Upper lobe of right lung (tissue), 1 donor: ENCODE results near the gene ATP13A3. TPM values are rescaled to one million over a fixed set of nuclear protein-coding genes. Genes with fewer than 3 reads are reported as not detected.

Source experiments
- ATAC-seq: fragments of 200-7000 bp; cut with Tn5 transposase; one replicate; pipeline ENCODE4 v1.9.1; 2020; ENCODE audit warnings: mild to moderate bottlenecking, moderate library complexity
- DNase-seq: peaks from one replicate; pipeline ENCODE4 v3.0.0-alpha.2; 2020
- H3K27ac ChIP-seq: fragments of 200-600 bp; one replicate; pipeline ENCODE4 v1.8.0; 2022
- H3K27me3 ChIP-seq: fragments of 200-600 bp; one replicate; pipeline ENCODE4 v1.8.0; 2022; ENCODE audit warnings: mild to moderate bottlenecking
- H3K36me3 ChIP-seq: fragments of 200-600 bp; one replicate; pipeline ENCODE4 v1.8.0; 2022
- H3K4me1 ChIP-seq: fragments of 200-600 bp; one replicate; pipeline ENCODE4 v1.8.0; 2022
- H3K4me3 ChIP-seq: fragments of 200-600 bp; one replicate; pipeline ENCODE4 v1.8.0; 2022; ENCODE audit warnings: mild to moderate bottlenecking
- H3K9me3 ChIP-seq: fragments of 200-600 bp; one replicate; pipeline ENCODE4 v1.8.0; 2022
- intact Hi-C: fragments of 100-400 bp; cut with DNase I; formaldehyde crosslinking; loops from one replicate; pipeline ENCODE4 v1.11.0; 2022
- total RNA-seq: library from RNA; stranded (reverse); fragmentation: NEBNext Ultra II Directional; extraction: Animal tissue kit (Norgen Biotek cat#: 25700); gene quantifications from one replicate; pipeline ENCODE4 v1.2.1, GENCODE V29; 2021
- TF ChIP-seq, protein P1 (sequence below): fragments of 200-600 bp; IDR thresholded peaks from one replicate; pipeline ENCODE4 v1.8.0; 2022; ENCODE audit warnings: antibody characterized with exemption
- donor health status: DM: no; HTN: yes; CAD: no; lungs with severe emphysema.

Gene ATP13A3
- total RNA-seq, 1 donor from 2014 or later: 101 TPM

DNA sequence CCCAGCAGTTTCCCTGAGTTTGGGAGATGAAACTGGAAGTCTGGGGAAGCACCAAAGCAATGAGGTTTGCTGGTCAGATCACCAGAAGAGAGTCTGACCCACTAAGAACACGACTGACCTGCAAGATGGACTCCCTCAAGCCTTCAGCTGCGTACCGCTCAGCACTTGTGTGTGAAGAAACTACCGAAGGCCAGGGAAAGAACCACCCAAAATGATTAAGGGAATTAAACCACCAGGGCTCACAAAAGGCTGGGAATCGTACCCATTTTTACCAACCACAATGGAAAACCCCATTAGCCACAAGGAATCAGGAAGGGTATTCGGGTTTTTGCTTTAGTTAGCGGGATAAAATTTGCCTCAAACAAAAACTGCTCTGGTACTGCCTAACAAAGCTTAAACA, 21.6 kb downstream of the ATP13A3 start:
- DNase-seq (no peak), ATAC-seq (no peak)
- TF ChIP-seq, protein P1, sequence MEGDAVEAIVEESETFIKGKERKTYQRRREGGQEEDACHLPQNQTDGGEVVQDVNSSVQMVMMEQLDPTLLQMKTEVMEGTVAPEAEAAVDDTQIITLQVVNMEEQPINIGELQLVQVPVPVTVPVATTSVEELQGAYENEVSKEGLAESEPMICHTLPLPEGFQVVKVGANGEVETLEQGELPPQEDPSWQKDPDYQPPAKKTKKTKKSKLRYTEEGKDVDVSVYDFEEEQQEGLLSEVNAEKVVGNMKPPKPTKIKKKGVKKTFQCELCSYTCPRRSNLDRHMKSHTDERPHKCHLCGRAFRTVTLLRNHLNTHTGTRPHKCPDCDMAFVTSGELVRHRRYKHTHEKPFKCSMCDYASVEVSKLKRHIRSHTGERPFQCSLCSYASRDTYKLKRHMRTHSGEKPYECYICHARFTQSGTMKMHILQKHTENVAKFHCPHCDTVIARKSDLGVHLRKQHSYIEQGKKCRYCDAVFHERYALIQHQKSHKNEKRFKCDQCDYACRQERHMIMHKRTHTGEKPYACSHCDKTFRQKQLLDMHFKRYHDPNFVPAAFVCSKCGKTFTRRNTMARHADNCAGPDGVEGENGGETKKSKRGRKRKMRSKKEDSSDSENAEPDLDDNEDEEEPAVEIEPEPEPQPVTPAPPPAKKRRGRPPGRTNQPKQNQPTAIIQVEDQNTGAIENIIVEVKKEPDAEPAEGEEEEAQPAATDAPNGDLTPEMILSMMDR: no peak
- intact Hi-C loops: no loop called here
- no peaks in the 10 kb centered on the region for H3K27me3 ChIP-seq
- peaks cover 3% of the 10 kb centered on the region for H3K36me3 ChIP-seq
- H3K27ac ChIP-seq: no peak overlapping the region
- no peak overlapping the region for H3K4me3 ChIP-seq
- no peaks in the 10 kb centered on the region for H3K4me1 ChIP-seq
- H3K9me3 ChIP-seq: no peaks in the 10 kb centered on the region

DNA sequence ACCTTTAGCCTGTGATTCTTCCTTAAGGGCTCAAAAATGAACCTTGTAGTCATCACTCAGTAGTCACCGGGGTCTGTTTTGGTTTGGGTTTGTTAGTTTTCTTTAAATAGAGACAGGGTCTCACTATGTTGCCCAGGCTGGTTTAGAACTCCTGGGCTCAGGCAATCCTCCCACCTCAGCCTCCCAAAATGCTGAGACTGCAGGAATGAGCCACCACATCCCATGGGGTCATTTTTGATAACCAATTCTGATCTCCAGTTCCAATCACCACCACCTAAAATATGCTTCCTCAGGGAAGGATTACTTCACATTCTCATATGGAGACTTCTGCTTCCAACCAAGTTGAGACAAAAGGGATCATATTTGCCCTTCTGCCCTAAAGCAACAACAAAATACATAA, 22.1 kb downstream of the ATP13A3 start:
- H3K4me3 ChIP-seq: no peak overlapping the region

DNA sequence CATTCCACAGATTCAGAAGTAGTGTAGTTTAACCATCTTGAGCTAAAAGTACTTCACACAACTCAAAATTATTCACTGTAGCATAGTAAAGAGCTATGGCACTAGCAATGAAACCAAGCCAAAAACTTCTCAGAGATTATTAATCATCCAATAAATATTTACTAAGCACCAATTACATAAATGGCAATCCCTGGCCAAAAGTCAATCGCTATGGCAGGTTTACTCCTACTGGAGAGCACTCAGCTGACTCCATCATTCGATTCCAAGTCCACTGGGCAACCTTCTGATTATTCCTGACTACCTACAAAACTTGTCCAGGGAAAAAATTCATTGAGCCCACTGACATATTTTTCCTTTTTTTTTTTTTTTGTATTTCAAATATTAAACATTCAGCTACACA, 23.9 kb downstream of the ATP13A3 start:
- TF ChIP-seq, protein P1: no peak
- H3K9me3 ChIP-seq: no peaks in the 10 kb centered on the region
- H3K27me3 ChIP-seq: no peaks in the 10 kb centered on the region

More for the DNA sequence above, 22.1 kb downstream of the ATP13A3 start:
- intact Hi-C loops: no loop called here
- ATAC-seq (no peak), DNase-seq (no peak)
- Histone ChIP-seq H3K4me1 (no peaks in the 10 kb centered on the region), H3K36me3 (peaks cover 9% of the 10 kb centered on the region), H3K27me3 (no peaks in the 10 kb centered on the region), H3K9me3 (no peaks in the 10 kb centered on the region), H3K27ac (no peak overlapping the region)
- TF ChIP-seq, protein P1: no peak

GRCh38 chr3:194460566-194460965, 26.2 kb downstream of the ATP13A3 start:
- Histone ChIP-seq H3K4me3 (no peak overlapping the region), H3K9me3 (no peaks in the 10 kb centered on the region), H3K27me3 (no peaks in the 10 kb centered on the region), H3K27ac (no peak overlapping the region), H3K4me1 (no peaks in the 10 kb centered on the region), H3K36me3 (peaks cover 23% of the 10 kb centered on the region)
- ATAC-seq (no peak), DNase-seq (no peak)
- intact Hi-C loops: no loop called here
- TF ChIP-seq, protein P1: no peak

More for the DNA sequence above, 23.9 kb downstream of the ATP13A3 start:
- ATAC-seq: no peak
- no peak for DNase-seq
- H3K4me1 ChIP-seq: no peaks in the 10 kb centered on the region
- peaks cover 23% of the 10 kb centered on the region for H3K36me3 ChIP-seq
- intact Hi-C loops: no loop called here
- H3K27ac ChIP-seq: no peak overlapping the region
- H3K4me3 ChIP-seq: no peak overlapping the region

DNA sequence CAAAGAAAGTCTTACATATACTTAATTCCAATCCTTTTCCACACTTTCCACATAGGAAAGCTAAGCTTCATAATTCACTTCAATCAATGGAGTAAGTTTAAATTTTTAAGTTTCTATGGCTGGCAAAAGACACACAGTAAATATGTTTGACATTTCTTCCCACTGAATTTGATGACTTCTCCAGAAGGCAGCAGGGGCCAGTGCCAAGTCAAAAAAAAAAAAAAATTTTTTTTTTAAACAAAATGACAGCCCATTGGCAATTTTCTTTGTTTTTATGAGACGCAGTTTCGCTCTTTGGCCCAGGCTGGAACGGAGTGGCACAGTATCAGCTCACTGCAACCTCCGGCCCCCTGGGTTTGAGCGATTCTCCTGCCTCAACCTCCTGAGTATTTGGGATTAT, 28.7 kb downstream of the ATP13A3 start:
- DNase-seq (no peak), ATAC-seq (no peak)
- Histone ChIP-seq H3K4me3 (no peak overlapping the region), H3K36me3 (peaks cover 37% of the 10 kb centered on the region), H3K27me3 (no peaks in the 10 kb centered on the region), H3K4me1 (no peaks in the 10 kb centered on the region), H3K27ac (no peak overlapping the region), H3K9me3 (no peaks in the 10 kb centered on the region)
- TF ChIP-seq, protein P1: no peak
- intact Hi-C loops: no loop called here

- H3K36me3 ChIP-seq: peaks cover 53% of the 10 kb centered on the region
- no peak overlapping the region for H3K27ac ChIP-seq
- intact Hi-C loops: no loop called here
- no peaks in the 10 kb centered on the region for H3K27me3 ChIP-seq
- no peaks in the 10 kb centered on the region for H3K4me1 ChIP-seq
- no peak overlapping the region for H3K4me3 ChIP-seq
- DNase-seq (no peak), ATAC-seq (no peak)
- no peaks in the 10 kb centered on the region for H3K9me3 ChIP-seq
- TF ChIP-seq, protein P1: no peak
These were observed 31.3 kb downstream of the ATP13A3 start for GRCh38 chr3:194455481-194455880.
